Measurements from ENCODE around the gene SCIMP. TPM values are rescaled to one million over a fixed set of nuclear protein-coding genes. Genes with fewer than 3 reads are reported as not detected.

The SCIMP gene
- total RNA-seq (2021) (not detected in 2 replicates), Bru-seq, nascent RNA (not detected), BruChase-seq, experiment 1, labeled RNA remaining after a 2-hour chase (not detected), BruChase-seq, experiment 2, labeled RNA remaining after a 6-hour chase (not detected)
- long read RNA-seq, partial matches to known transcripts: 0 of 5 reads
- long read RNA-seq, other reads (novel, unspliced or antisense): 5 of 5 reads

GRCh38 chr17:5234645-5235576 is at the start of gene SCIMP:
SCIMP (minus strand) TSS chr17:5234860; CDS start chr17:5234755, 105 bp downstream.
- intact Hi-C loops (cut with micrococcal nuclease; ENCODE audit: unreplicated experiment): no loop called here
- H3K9me3 ChIP-seq (ENCODE audit: insufficient read depth, low read depth): no peaks in the 10 kb centered on the region
- no peaks in the 10 kb centered on the region for H3K9me2 ChIP-seq (ENCODE audit: insufficient read depth)
- no peaks in the 10 kb centered on the region for H3K79me2 ChIP-seq (ENCODE audit: low read depth)
- no peaks in the 10 kb centered on the region for H3F3A ChIP-seq (ENCODE audit: insufficient read depth, low read depth)
- no peaks in the 10 kb centered on the region for H4K20me1 ChIP-seq (ENCODE audit: insufficient read depth)
- no peak within 1 kb of the TSS for H3K27ac ChIP-seq
- H3K4me3 ChIP-seq: no peak within 1 kb of the TSS
- no peaks in the 10 kb centered on the region for H3K36me3 ChIP-seq (ENCODE audit: low read depth)
- H3K27me3 ChIP-seq (ENCODE audit: insufficient read depth, low read depth): no peaks in the 10 kb centered on the region
- TF ChIP-seq EZH2 (IDR thresholded peaks at IDR 0.05; ENCODE audit: low read depth) (no peak), CTCF (conservative IDR thresholded peaks at IDR 0.05) (no peak)
- DNase-seq: no peak
- POLR2A ChIA-PET (ENCODE audit: unreplicated experiment): no interaction called here
- H3K4me1 ChIP-seq (replicated peaks; ENCODE audit: insufficient read depth): no peaks in the 10 kb centered on the region
- H2AFZ ChIP-seq: no peak within 1 kb of the TSS
- no peak within 1 kb of the TSS for H3K4me2 ChIP-seq
- no TSS peak for BruUV-seq (replicated peaks)
- CTCF ChIA-PET: no interaction called here

GRCh38 chr17:5283571-5284315 is 49.1 kb upstream of the SCIMP start:
- no peaks in the 10 kb centered on the region for H3K9me2 ChIP-seq (ENCODE audit: insufficient read depth)
- TSS peak; percentile 38 for BruUV-seq (replicated peaks)
- H3K27me3 ChIP-seq (ENCODE audit: insufficient read depth, low read depth): no peaks in the 10 kb centered on the region
- H3K27ac ChIP-seq: peak overlapping the region; percentile 20; the same call in 1 of the 2 replicates
- peak overlapping the region; percentile 86 for H3K4me2 ChIP-seq
- intact Hi-C loops (cut with micrococcal nuclease; ENCODE audit: unreplicated experiment): loop anchor here (2.0 to 5.0 kb wide), 2 partner anchors 23 to 204 kb away; partner anchors contain the start of genes DERL2 and MIS12
- no peaks in the 10 kb centered on the region for H3K36me3 ChIP-seq (ENCODE audit: low read depth)
- ChIA-PET CTCF (no interaction called here), POLR2A (ENCODE audit: unreplicated experiment) (interaction anchor here (0.6 to 0.7 kb wide), 2 partner anchors 135 to 311 kb away, joined by 3 to 6 read pairs; partner anchors contain the start of gene NUP88)
- TF ChIP-seq CTCF (conservative IDR thresholded peaks at IDR 0.05) (no peak), EZH2 (IDR thresholded peaks at IDR 0.05; ENCODE audit: low read depth) (no peak)
- H3F3A ChIP-seq (ENCODE audit: insufficient read depth, low read depth): peaks cover 21% of the 10 kb centered on the region; the same call in 1 of the 2 replicates
- no peaks in the 10 kb centered on the region for H3K9me3 ChIP-seq (ENCODE audit: insufficient read depth, low read depth)
- peaks cover 16% of the 10 kb centered on the region for H3K4me1 ChIP-seq (replicated peaks; ENCODE audit: insufficient read depth)
- peaks cover 27% of the 10 kb centered on the region; the same call in 1 of the 2 replicates for H4K20me1 ChIP-seq (ENCODE audit: insufficient read depth)
- no peak overlapping the region for H2AFZ ChIP-seq
- peak overlapping the region; percentile 69 for H3K4me3 ChIP-seq
- peaks cover 57% of the 10 kb centered on the region for H3K79me2 ChIP-seq (ENCODE audit: low read depth)
- peak; percentile 46 to 55 for DNase-seq

GRCh38 chr17:5282642-5283217 is 48.1 kb upstream of the SCIMP start:
- ChIA-PET POLR2A (ENCODE audit: unreplicated experiment) (no interaction called here), CTCF (no interaction called here)
- no peaks in the 10 kb centered on the region for H3K36me3 ChIP-seq (ENCODE audit: low read depth)
- H2AFZ ChIP-seq: peak overlapping the region; percentile 78
- peaks cover 48% of the 10 kb centered on the region for H3K79me2 ChIP-seq (ENCODE audit: low read depth)
- H3K4me1 ChIP-seq (replicated peaks; ENCODE audit: insufficient read depth): peaks cover 16% of the 10 kb centered on the region
- peaks cover 24% of the 10 kb centered on the region; the same call in 1 of the 2 replicates for H4K20me1 ChIP-seq (ENCODE audit: insufficient read depth)
- intact Hi-C loops (cut with micrococcal nuclease; ENCODE audit: unreplicated experiment): loop anchor here (2.0 to 5.0 kb wide), 2 partner anchors 22 to 205 kb away; partner anchors contain the start of genes DERL2 and MIS12
- H3K4me2 ChIP-seq: peak overlapping the region; percentile 86
- no peak for DNase-seq
- H3K4me3 ChIP-seq: peak overlapping the region; percentile 69
- H3K9me2 ChIP-seq (ENCODE audit: insufficient read depth): no peaks in the 10 kb centered on the region
- H3F3A ChIP-seq (ENCODE audit: insufficient read depth, low read depth): peaks cover 21% of the 10 kb centered on the region; the same call in 1 of the 2 replicates
- H3K27me3 ChIP-seq (ENCODE audit: insufficient read depth, low read depth): no peaks in the 10 kb centered on the region
- H3K27ac ChIP-seq: no peak overlapping the region
- BruUV-seq (replicated peaks): no TSS peak
- no peak for TF ChIP-seq EZH2 (IDR thresholded peaks at IDR 0.05; ENCODE audit: low read depth)
- TF ChIP-seq CTCF (conservative IDR thresholded peaks at IDR 0.05): no peak
- no peaks in the 10 kb centered on the region for H3K9me3 ChIP-seq (ENCODE audit: insufficient read depth, low read depth)
